ENCODE measurements around the gene OR8B4.
"Not testable (repeated sequence)": the region's sequence is repeated elsewhere in the genome, so short reads cannot be mapped to it uniquely, and the experiment has no call there.

The OR8B4 gene

GRCh38 chr11:124405581-124405980 is 19.1 kb downstream of the OR8B4 start:
- DNase-seq = no peak

GRCh38 chr11:124403186-124403585 is 21.5 kb downstream of the OR8B4 start:
- not testable (repeated sequence) for DNase-seq

GRCh38 chr11:124402326-124402922 is 22.2 kb downstream of the OR8B4 start:
- no peak for DNase-seq

- DNase-seq = no peak
These were observed 25.7 kb downstream of the OR8B4 start, which contains the start of gene OR8B3 for GRCh38 chr11:124398924-124399323. TSS of gene OR8B3 (minus strand) at chr11:124399024. CDS start at chr11:124397351, 1,673 bp downstream.

DNA sequence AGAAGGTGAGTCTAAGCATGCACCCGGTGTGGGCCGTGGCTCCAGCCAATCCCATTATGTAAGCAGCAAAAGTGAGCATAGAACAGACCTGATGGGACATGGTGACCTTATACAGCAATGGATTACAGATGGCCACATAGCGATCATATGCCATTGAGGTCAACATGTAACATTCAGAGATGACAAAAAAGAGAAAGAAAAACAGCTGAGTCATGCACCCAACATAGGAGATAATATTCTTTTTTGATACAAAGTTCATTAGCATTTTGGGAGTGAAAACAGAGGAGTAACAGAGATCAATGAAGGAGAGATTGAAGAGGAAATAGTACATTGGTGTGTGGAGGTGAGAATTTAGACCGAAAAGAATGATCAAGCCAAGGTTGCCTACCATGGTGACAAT is 27.8 kb downstream of the OR8B4 start:
- not testable (repeated sequence) for DNase-seq

DNA sequence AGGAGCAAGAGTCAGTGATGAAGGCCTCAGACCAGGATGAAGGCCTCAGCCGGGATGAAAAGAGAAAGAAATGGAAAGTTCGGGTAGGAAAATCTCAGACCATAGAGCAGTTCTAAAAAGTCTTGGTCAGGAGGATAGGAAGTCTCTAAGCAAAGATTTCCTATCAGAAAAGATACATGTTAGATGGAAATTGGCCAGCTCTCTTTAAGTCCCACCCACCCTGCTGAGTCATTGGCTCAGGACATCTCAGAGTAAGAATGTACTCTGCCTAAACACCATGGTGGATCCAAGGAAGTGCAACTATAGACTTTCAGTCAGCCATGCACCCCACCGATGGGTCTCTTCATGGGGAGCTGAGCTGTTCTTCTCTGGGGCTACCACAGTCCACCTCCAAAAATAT is 30.3 kb downstream of the OR8B4 start:
- no peak for DNase-seq

GRCh38 chr11:124384399-124384798 is 40.3 kb downstream of the OR8B4 start, which contains the start of gene OR8B2:
TSS of gene OR8B2 (minus strand) at chr11:124384499. CDS start at chr11:124383343, 1,156 bp downstream.
- DNase-seq = no peak

DNA sequence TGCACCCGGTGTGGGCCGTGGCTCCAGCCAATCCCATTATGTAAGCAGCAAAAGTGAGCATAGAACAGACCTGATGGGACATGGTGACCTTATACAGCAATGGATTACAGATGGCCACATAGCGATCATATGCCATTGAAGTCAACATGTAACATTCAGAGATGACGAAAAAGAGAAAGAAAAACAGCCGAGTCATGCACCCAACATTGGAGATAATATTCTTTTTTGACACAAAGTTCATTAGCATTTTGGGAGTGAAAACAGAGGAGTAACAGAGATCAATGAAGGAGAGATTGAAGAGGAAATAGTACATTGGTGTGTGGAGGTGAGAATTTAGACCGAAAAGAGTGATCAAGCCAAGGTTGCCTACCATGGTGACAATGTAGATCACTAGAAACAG is 41.8 kb downstream of the OR8B4 start:
- DNase-seq = not testable (repeated sequence)

DNA sequence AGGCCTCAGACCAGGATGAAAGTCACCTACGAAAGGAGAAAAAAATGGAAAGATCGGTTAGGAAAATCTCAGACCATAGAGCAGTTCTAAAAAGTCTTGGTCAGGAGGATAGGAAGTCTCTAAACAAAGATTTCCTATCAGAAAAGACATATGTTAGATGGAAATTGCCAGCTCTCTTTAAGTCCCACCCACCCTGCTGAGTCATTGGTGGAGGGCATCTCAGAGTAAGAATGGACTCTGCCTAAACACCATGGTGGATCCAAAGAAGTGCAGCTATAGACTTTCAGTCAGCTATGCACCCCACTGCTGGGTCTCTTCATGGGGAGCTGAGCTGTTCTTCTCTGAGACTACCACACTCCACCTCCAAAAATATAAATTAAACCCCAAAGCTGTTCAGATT is 44.1 kb downstream of the OR8B4 start:
- no peak for DNase-seq

GRCh38 chr11:124376280-124376679 is 48.4 kb downstream of the OR8B4 start:
- DNase-seq = no peak

Measured in right kidney (tissue), 1 donor.